Measurements from ENCODE around the gene RAB3D.

RAB3D gene

DNA sequence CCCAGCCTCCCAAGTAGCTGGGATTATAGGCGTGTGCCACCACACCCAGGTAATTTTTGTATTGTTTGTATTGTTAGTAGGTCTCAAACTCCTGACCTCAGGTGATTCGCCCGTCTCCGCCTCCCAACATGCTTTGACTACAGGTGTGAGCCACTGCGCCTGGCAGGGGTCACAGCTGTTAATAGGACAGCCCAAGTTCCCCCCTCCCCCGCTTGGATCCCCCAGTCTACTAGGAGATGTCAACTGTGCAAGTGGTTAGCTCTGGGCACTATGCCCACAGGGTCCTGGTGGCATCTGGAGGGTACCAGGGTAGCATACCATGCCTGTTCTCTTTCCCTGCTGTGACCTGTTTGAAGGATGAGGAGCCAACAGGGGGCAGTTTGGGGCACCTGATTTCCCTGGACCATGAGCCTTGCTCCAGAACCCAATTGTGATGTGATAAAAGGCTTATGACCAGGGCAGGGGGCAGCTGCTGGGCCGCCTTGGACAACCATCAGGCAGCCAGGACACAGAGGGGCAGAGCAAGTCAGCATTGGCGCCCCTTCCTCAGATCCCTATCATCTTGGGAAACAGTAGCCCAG lies 43.7 kb downstream of the RAB3D start, which contains the start of gene TSPAN16:
TSPAN16 (plus strand) TSS at position 496 of the 581 bp plus-strand sequence. CDS start 138 bp downstream, outside the sequence.
- no peaks in the 10 kb centered on the region for H3K36me3 Mint-ChIP-seq
- no peak within 1 kb of the TSS for H3K27ac Mint-ChIP-seq
- peaks cover 7% of the 10 kb centered on the region for H3K27me3 Mint-ChIP-seq
- no peaks in the 10 kb centered on the region for H3K9me3 Mint-ChIP-seq
- H3K4me3 Mint-ChIP-seq: no peak within 1 kb of the TSS
- peaks cover 9% of the 10 kb centered on the region for H3K4me1 Mint-ChIP-seq

GRCh38 chr19:11295180-11295579 lies 44.3 kb downstream of the RAB3D start:
- Mint-ChIP-seq H3K4me1 (peaks cover 9% of the 10 kb centered on the region), H3K27me3 (peaks cover 7% of the 10 kb centered on the region), H3K27ac (no peak overlapping the region), H3K36me3 (no peaks in the 10 kb centered on the region), H3K9me3 (no peaks in the 10 kb centered on the region), H3K4me3 (no peak overlapping the region)

DNA sequence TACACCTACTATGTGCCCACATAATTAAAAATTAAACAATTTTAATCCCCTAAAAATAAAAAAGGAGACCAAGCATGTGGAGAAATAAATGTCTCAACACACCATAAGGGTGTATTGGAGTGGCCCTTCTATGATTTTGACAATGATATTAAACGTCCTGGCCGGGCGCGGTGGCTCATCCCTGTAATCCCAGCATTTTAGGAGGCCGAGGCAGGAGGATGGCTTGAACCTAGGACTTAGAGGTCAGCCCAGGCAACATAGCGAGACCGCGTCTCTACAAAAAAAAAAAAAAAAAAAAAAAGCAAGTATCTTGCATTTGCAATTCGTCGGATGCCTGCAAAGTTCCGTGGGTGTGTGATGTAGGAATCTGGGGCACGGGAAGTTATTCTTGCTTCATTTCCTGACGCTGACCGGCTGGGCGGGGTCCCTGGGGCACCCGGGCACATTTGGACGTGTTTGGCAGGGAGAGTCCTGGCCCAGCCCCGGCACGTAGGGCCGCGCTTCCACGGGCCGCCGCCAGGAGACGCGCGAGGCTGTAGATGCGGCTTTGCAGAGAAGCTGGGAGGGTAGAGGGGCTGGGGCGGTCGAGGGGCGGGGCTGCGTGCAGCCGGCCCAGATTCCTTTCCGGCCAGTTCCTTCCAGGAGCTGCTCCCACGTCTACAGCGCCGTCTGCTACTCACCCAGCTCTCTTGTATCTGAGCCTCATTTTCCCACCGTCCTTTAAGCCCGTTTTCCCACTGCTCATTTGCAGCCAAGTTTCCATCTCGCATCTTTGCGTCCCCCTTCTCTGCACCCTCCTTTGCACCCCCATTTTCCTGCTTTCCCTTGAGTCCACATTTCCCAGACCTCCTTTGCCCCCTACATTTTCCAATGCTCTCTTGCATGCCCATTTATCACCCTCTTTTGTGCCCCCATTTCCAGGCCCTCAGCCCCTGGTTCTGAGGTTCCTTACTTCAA lies 45.7 kb downstream of the RAB3D start:
- Mint-ChIP-seq H3K36me3 (no peaks in the 10 kb centered on the region), H3K4me3 (no peak overlapping the region), H3K27ac (no peak overlapping the region), H3K9me3 (no peaks in the 10 kb centered on the region), H3K4me1 (peaks cover 9% of the 10 kb centered on the region), H3K27me3 (peaks cover 10% of the 10 kb centered on the region)

GRCh38 chr19:11291991-11292390 lies 47.5 kb downstream of the RAB3D start:
- Mint-ChIP-seq H3K4me1 (peaks cover 13% of the 10 kb centered on the region), H3K27ac (no peak overlapping the region), H3K9me3 (no peaks in the 10 kb centered on the region), H3K36me3 (no peaks in the 10 kb centered on the region), H3K4me3 (no peak overlapping the region), H3K27me3 (peaks cover 14% of the 10 kb centered on the region)

- peaks cover 13% of the 10 kb centered on the region for H3K4me1 Mint-ChIP-seq
- H3K27ac Mint-ChIP-seq: no peak overlapping the region
- H3K9me3 Mint-ChIP-seq: no peaks in the 10 kb centered on the region
- no peak overlapping the region for H3K4me3 Mint-ChIP-seq
- H3K36me3 Mint-ChIP-seq: no peaks in the 10 kb centered on the region
- H3K27me3 Mint-ChIP-seq: peaks cover 14% of the 10 kb centered on the region
These were observed 48.0 kb downstream of the RAB3D start for GRCh38 chr19:11291415-11291814.

DNA sequence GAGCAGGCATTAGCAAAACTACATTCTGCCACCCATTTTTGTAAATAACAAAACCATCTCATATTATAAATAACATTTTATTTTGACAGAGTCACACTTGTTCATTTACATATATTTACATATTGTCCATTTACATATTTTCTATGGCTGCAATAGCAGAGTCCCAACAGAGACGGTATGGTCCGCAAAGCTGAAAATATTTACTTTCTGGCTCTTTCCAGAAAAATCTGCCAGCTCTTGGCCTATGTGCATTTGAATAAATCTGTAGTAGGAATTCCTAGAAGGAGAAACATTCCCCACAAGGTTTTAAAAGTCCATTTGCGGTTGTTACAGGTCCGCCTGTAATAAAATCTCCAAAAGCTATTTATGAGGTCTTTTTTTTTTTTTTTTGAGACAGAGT lies 49.2 kb downstream of the RAB3D start:
- H3K27ac Mint-ChIP-seq: no peak overlapping the region
- peaks cover 16% of the 10 kb centered on the region for H3K27me3 Mint-ChIP-seq
- H3K9me3 Mint-ChIP-seq: no peaks in the 10 kb centered on the region
- no peaks in the 10 kb centered on the region for H3K36me3 Mint-ChIP-seq
- H3K4me1 Mint-ChIP-seq: peaks cover 13% of the 10 kb centered on the region
- H3K4me3 Mint-ChIP-seq: no peak overlapping the region

GRCh38 chr19:11288349-11288748 lies 51.1 kb downstream of the RAB3D start:
- Mint-ChIP-seq H3K9me3 (no peaks in the 10 kb centered on the region), H3K4me3 (no peak overlapping the region), H3K4me1 (peaks cover 5% of the 10 kb centered on the region), H3K27ac (no peak overlapping the region), H3K36me3 (no peaks in the 10 kb centered on the region), H3K27me3 (peaks cover 17% of the 10 kb centered on the region)

GRCh38 chr19:11286312-11286974 lies 53.0 kb downstream of the RAB3D start:
- Mint-ChIP-seq H3K27me3 (peaks cover 23% of the 10 kb centered on the region), H3K4me3 (no peak overlapping the region), H3K27ac (no peak overlapping the region), H3K36me3 (no peaks in the 10 kb centered on the region), H3K9me3 (no peaks in the 10 kb centered on the region), H3K4me1 (peaks cover 6% of the 10 kb centered on the region)

- Mint-ChIP-seq H3K4me1 (peaks cover 13% of the 10 kb centered on the region), H3K9me3 (no peaks in the 10 kb centered on the region), H3K27me3 (peaks cover 21% of the 10 kb centered on the region), H3K4me3 (no peak overlapping the region), H3K36me3 (no peaks in the 10 kb centered on the region), H3K27ac (no peak overlapping the region)
These were observed 54.9 kb downstream of the RAB3D start for GRCh38 chr19:11284515-11284914.

DNA sequence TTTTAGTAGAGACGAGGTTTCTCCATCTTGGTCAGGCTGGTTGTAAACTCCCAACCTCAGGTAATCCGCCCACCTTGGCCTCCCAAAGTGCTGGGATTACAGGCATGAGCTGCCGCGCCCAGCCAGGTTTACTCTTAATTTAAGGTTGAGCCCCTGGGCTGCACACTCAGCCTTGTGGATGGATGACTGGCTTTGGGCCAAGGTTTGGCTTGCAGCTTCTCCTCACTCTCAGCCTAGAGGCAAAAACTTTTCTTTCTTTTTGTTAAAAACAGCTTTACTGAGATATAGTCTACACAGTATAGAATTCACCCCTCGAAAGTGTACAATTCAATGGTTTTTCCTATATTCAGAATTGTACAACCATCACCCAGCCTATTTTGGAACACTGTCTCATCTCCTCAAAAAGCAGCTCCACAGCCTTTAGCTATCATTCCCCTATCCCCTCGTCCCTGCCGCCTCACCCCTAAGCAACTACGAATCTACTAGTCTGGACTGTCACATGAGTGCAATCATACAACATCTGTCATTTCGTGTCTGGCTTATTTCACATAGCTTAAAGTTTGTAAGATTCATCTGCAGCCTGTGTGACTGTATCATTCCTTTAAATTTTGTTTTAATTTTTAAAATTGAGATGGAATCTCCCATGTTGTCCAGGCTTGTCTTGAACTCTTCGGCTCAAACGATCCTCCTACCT lies 58.0 kb downstream of the RAB3D start:
- Mint-ChIP-seq H3K27me3 (peaks cover 21% of the 10 kb centered on the region), H3K4me3 (no peak overlapping the region), H3K27ac (no peak overlapping the region), H3K4me1 (peaks cover 16% of the 10 kb centered on the region), H3K36me3 (peaks cover 2% of the 10 kb centered on the region), H3K9me3 (no peaks in the 10 kb centered on the region)

DNA sequence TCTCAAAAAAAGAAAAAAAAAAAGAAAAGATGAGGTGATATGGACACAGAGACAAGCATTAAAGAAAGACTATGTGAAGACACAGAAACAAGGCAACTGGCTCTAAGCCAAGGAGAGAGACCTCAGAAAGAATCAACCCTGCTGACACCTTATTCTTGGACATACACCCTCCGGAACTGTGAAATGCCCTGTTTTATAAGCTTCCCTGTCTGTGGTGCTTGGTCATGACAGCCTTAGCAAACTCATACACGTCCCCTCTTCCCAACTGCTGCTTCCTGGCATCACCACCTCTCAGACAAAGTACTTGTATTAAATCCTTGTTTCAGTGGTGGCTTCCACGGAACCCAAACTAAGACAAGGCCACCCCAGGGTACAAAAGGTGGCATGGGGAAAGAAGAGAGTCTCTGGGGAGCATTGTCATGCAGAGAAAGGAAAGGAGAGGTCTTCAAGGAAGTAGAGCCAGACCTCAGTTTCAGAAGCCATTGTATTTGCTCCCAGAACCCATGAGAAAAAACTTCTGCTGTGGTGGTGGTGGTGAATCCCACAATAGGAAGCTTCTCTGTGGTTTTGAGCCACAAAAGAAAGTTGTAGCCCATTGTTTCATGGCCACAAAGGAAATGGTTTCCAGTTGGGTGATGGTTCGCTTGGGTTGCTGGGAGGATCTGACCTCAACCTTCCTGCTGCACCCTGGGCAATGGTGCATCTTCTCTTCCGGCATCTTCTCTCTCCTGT lies 59.8 kb downstream of the RAB3D start:
- no peaks in the 10 kb centered on the region for H3K9me3 Mint-ChIP-seq
- H3K4me1 Mint-ChIP-seq: peaks cover 16% of the 10 kb centered on the region
- peaks cover 24% of the 10 kb centered on the region for H3K27me3 Mint-ChIP-seq
- no peak overlapping the region for H3K27ac Mint-ChIP-seq
- peaks cover 2% of the 10 kb centered on the region for H3K36me3 Mint-ChIP-seq
- H3K4me3 Mint-ChIP-seq: peak overlapping the region; percentile 30

DNA sequence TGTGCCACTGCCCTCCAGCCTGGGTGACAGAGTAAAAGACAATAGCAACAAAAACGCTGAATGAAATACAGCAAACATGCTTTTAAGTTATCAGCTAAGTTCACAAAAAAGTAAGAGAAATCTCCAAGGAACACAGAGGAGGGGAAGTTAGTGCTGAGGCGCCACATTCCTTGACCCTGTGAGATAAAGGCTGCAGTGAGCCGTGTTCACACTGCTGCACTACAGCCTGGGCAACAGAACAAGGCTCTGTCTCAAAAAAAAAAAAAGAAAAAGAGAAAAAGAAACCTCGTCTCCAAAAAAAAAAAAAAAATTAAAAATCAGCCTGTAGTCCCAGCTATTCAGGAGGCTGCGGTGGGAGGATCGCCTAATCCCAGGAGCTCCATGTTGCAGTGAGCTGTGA lies 60.8 kb downstream of the RAB3D start:
- Mint-ChIP-seq H3K27me3 (peaks cover 24% of the 10 kb centered on the region), H3K4me1 (peaks cover 16% of the 10 kb centered on the region), H3K4me3 (no peak overlapping the region), H3K36me3 (peaks cover 2% of the 10 kb centered on the region), H3K9me3 (no peaks in the 10 kb centered on the region), H3K27ac (no peak overlapping the region)

DNA sequence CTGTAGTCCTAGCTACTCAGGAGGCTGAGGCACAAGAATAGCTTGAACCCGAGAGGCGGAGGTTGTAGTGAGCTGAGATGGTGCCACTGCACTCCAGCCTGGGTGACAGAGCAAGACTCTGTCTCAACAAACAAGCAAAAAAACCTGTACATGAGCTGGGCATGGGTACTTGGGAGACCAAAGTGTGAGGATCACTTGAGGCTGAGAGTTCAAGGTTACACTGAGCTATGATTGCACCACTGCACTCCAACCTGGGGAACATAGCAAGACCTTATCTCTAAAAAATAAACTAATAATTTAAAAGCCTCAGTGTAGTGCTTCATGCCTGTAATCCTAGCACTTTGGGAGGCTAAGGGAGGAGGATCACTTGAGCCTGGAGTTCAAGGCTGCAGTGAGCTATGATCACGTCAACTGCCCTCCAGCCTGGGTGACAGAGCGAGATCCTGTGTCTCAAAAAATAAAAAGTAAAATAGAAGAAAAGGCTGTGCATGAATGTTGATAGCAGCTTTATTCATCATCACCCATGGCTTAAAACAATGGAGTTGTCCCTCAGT lies 64.8 kb downstream of the RAB3D start:
- Mint-ChIP-seq H3K27ac (no peak overlapping the region), H3K4me1 (peaks cover 8% of the 10 kb centered on the region), H3K27me3 (peaks cover 18% of the 10 kb centered on the region), H3K4me3 (no peak overlapping the region), H3K9me3 (no peaks in the 10 kb centered on the region), H3K36me3 (peaks cover 2% of the 10 kb centered on the region)

DNA sequence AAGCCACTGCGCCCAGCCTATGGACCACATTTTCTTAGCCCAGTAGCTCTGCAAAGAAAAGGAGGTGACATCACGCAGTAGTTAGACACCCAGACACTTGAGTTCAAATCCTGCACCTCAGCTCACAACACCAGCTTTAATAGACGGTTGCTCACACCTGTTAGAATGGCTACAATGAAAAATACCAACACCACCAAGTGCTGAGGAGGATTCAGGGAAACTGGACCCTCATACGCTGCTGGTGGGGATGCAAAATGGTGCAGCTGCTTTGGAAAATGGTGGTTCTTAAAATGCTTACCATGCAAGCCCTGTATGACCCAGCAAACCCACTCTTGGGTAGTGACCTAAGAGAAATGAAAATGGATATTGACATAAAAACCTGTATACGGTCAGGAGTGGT lies 65.5 kb downstream of the RAB3D start:
- H3K27me3 Mint-ChIP-seq: peaks cover 23% of the 10 kb centered on the region
- H3K4me1 Mint-ChIP-seq: peaks cover 3% of the 10 kb centered on the region
- H3K36me3 Mint-ChIP-seq: peaks cover 2% of the 10 kb centered on the region
- no peak overlapping the region for H3K4me3 Mint-ChIP-seq
- no peak overlapping the region for H3K27ac Mint-ChIP-seq
- H3K9me3 Mint-ChIP-seq: no peaks in the 10 kb centered on the region

Data from activated naive CD4-positive, alpha-beta T cell treated with anti-CD3 and anti-CD28 coated beads, Interleukin-2, amount 50 U/mL, for 24 hours (primary cell).